Measurements from ENCODE around the gene AGAP5.
"Not testable (repeated sequence)": the region's sequence is repeated elsewhere in the genome, so short reads cannot be mapped to it uniquely, and the experiment has no call there.

Gene AGAP5

GRCh38 chr10:73713912-73714311 lies 16.0 kb upstream of the AGAP5 start:
- not testable (repeated sequence) for DNase-seq

DNA sequence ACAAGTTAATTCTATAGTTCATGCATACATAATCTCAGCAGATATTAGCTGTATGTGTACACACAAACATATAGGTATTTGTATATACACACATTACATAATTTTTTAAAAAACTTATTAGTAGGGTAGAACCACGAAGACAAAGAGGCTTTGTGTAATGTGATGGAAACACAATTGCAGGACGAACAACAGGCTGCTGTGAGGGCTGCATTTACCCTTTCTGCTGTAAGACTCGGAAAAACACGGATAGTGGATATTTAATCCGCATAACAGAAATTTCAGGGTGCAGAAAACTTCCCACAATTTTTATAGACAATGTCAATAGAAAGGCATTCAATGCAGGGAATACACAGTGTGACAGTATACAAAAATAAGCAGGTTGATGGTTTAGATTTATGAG lies 13.8 kb upstream of the AGAP5 start:
- not testable (repeated sequence) for DNase-seq

- not testable (repeated sequence) for DNase-seq
Measured at GRCh38 chr10:73708122-73708521, 10.2 kb upstream of the AGAP5 start.

DNA sequence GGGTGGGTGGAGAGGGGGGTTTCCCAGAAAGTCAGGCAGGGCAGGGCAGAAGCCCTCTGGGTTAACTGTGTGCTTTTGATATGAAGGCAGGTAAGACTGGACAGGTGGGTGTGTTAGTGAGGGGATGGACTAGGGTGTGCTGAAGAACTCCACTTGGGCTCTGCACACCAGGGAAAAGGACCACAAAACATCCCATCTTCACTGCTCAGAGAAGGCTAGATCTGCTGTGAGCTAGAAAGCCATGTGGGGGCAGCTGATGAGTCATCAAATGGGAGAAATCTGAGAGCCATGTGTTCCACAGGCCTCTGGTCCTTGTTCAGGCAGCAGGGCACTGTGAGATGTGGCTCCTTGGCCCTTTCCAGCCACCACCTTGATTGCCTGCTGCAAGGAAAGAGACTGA lies 9.7 kb upstream of the AGAP5 start:
- DNase-seq, result not testable (repeated sequence)

DNA sequence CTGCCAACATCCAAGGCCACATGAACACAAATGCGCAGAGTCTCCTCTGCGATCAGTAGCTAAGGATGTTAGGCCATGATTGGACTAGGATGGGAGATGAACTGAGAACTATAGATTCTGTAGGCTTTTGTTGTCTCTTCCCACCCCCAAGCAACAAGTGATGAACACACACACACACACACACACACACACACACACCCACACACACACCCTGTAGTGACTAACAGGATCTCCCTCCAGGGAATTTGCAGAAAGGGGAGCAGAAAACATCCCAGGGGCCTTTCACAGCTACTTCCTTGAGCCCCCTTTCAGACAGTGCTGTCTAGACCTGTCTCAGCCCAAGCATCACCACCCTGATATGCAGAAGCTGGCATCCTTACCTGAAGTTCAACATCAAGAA lies 8.6 kb upstream of the AGAP5 start:
- not testable (repeated sequence) for DNase-seq

DNA sequence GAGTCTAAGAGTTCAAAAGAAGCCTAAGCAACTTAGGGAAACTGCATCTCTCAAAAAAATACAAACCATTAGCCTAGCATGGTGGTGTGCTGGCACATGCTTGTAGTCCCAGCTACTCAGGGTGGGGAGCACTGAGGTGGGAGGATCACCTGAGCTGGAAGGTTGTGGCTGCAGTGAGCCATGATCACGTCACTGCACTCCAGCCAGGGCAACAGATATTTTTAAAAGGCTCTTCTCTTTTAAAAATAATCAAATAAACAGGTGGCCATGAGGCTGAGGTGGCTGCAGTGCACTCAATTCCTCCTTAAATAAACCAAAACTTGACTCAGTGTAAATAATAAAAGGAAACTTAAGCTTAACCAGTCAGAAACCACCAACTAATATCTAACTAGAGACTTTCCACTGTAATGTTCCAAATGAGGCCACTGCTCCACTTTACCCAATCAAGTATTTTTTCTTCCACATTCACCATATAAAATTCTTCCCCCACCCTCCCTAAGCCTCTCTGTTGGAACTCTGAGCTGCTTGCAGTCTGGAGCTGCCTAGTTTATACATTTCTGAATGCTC lies 7.7 kb upstream of the AGAP5 start:
- not testable (repeated sequence) for DNase-seq

GRCh38 chr10:73703924-73704323 lies 6.0 kb upstream of the AGAP5 start:
- DNase-seq, result not testable (repeated sequence)

GRCh38 chr10:73698819-73699218 lies 910 bp upstream of the AGAP5 start:
- not testable (repeated sequence) for DNase-seq

- not testable (repeated sequence) for DNase-seq
Measured at GRCh38 chr10:73695302-73695701, 2.6 kb downstream of the AGAP5 start.

DNA sequence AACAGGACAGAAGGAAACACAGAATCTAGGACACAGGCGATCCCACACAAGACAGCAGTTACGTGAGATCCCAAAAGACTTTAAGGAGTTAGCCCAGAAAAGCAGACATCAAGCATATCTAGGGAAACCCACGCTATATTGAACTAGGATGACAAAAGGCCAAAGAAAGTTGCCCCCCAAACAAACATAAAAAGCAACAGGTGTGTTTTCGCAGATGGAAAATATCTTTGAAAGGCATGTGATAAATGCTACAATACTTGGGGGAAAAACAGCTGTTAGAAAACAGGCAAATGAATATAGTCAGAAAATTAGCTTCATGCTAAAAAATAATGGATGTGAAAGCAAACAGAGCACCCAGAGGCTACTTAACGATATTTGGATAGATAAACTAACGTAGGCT lies 7.2 kb downstream of the AGAP5 start:
- DNase-seq, result not testable (repeated sequence)

GRCh38 chr10:73689596-73689995 lies 8.3 kb downstream of the AGAP5 start:
- not testable (repeated sequence) for DNase-seq

DNA sequence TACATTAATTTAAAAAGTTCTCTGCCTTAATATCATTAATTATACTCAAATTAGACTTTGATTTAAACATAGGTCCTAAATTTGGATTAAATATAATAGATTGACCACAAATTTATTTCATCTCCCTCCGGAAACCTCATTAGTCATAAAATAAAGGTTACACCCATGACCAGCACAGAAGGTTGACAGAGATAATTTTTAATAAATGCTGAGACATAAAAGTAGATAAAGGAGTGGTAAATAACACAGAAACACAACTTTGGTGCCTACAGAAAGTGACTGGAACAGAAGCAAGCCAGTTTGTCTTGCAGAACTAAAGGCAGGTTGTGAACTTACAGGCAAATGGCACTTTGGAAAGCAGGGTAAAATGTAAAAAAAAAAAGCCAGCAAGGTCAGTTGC lies 10.3 kb downstream of the AGAP5 start:
- DNase-seq, result not testable (repeated sequence)

DNA sequence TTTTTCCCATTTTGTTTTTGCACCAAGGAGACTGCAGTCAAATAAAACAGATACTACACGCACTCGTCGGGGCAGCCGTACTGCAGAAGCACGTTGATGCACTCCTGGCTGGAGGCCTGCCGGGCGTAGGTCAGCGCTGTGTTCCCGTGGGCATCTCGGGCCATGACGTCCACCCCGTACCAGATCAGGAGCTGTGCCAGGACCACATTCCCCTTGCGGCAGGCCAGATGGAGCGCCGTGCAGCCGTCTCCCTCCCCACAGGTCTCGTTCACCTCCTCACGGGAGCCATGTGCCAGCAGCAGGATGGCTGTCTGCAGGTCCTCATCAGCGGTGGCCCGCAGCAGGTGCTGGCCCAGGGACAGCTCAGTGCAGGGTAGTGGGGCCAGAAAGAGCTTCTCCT lies 23.4 kb downstream of the AGAP5 start:
- DNase-seq, result not testable (repeated sequence)

- DNase-seq, result not testable (repeated sequence)
Measured at GRCh38 chr10:73668378-73668777, 29.5 kb downstream of the AGAP5 start.

GRCh38 chr10:73666153-73666809 lies 31.6 kb downstream of the AGAP5 start:
- not testable (repeated sequence) for DNase-seq

- DNase-seq, result not testable (repeated sequence)
Measured at GRCh38 chr10:73665581-73665980, 32.3 kb downstream of the AGAP5 start.

GRCh38 chr10:73664156-73665040 lies 33.5 kb downstream of the AGAP5 start:
- DNase-seq, result not testable (repeated sequence)

- DNase-seq, result not testable (repeated sequence)
Measured at GRCh38 chr10:73663621-73664020, 34.3 kb downstream of the AGAP5 start.

GRCh38 chr10:73662705-73663104 lies 35.2 kb downstream of the AGAP5 start:
- DNase-seq, result not testable (repeated sequence)

DNA sequence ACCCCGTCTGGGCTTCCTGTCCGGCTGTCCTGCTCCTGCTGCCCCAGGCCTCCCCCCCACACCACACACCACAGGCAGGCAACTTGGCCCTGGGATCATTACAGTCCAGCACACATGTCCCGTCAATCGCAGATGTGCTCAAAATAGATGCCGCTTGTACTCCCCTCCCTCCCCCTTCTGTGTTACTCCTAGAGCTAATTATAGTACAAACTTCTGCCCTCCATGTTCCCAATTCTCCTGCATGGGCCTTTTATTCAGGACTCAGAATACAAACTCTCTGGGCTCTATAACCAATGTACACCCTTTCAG lies 42.0 kb downstream of the AGAP5 start, which contains the start of gene SYNPO2L:
Gene SYNPO2L (minus strand): TSS at position 40 of the 309 bp plus-strand sequence. CDS start 107 bp downstream, outside the sequence.
- DNase-seq, result no peak

DNA sequence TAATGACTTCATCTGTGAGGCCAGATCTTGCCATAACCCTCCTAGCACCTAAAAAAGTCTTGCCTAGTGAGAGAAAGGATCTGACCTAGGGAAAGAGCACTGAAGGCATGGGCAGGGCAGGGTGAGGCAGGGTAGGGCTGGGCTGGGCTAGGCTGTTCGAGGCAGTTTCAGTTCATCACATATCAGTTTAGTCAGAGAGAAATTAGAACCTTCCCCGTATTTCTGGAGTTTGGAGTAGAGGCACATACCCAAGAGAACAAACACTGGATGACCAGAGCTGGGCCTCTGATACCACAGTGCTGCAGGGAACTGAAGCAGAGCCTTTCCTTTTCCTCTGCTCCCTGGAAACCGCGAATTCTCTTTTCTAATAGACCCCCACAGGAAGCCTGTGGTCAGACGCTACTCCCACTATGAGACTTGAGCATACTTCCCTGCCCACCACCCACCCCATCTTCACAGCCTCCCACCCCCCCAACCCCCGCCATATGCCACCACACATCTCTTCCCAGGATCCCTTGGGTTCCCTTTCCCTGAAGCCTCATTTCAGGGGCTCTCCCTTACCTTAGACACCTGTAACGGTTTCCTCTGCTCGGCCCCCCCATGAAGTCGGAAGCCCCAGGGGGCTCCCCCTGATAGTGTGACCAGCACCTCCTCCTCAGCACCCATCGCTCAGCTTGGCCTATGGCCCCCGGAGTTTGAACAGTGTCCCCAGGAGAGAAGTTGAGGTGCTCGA lies 42.5 kb downstream of the AGAP5 start:
- no peak for DNase-seq

GRCh38 chr10:73653701-73654100 lies 44.2 kb downstream of the AGAP5 start:
- no peak for DNase-seq

GRCh38 chr10:73653195-73653594 lies 44.7 kb downstream of the AGAP5 start:
- DNase-seq, result no peak

Measured in activated CD4-positive, alpha-beta T cell treated with anti-CD3 and anti-CD28 coated beads, Interleukin-2, Interleukin-6, amounts not matched to agents 100 ng/mL and 50 ng/mL, durations not matched to agents 16 hours and 8 hours (primary cell).